ENCODE results near the gene NGRN.

The NGRN gene

GRCh38 chr15:90265271-90266060, at the start of gene NGRN:
Gene NGRN, plus strand, starts transcription at chr15:90265672. Its CDS starts 41 bp downstream, at chr15:90265713.
- DNase-seq = peak; percentile 42

- DNase-seq = no peak
These were observed 47.6 kb upstream of the NGRN start for GRCh38 chr15:90217671-90218394.

DNA sequence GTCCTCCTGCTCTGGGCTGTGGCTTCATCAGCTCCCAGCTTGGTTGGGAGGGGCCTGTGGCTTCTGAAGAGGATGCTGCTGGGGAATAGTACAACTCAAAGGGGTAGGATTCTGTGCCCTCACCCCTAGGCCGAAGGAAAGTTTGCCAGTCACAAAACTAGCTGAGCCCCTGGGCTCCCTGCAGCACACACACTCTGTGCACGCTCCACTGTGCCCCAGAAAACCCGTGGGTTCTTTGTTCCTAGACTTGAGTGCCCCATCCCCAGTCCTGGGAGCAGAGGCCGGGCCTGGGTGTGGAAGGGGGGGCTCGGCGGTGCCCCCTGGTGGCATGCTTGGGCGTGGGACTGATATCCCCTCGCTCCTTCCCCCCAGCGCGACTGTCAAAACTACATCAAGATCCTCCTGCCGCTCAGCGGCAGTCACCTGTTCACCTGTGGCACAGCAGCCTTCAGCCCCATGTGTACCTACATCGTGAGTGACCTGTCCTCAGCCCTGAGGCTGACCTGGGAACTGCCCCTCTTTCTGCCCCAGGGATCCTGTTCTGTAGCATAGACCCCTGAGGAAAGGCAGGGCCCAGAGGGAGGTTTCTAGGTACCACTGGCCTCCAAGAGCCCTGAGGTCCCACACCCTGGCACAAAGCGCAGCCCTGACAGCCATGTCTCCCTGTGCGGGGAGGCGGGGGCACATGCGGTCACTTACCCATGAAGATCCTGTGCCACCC, 45.9 kb upstream of the NGRN start:
- DNase-seq = no peak

- DNase-seq = no peak
These were observed 44.1 kb upstream of the NGRN start for GRCh38 chr15:90221246-90221900.

DNA sequence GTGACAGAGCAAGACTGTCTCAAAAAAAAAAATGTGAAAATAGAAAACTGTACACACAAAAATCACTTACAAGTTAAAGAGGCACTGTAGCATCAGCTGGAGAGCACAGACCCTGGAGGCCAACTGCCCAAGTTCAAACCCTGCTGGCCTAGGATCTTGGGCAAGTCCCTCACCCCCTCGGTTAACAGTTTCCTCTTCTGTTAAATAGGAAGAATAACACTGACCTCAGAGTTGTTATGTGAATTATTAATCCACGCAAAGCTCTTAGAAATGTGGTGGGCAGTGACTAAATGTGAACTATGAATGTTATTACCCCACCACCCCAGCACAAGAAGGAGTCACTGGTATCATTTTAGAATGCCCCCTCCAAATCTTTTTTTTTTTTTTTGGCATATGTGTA, 42.9 kb upstream of the NGRN start:
- DNase-seq = no peak

DNA sequence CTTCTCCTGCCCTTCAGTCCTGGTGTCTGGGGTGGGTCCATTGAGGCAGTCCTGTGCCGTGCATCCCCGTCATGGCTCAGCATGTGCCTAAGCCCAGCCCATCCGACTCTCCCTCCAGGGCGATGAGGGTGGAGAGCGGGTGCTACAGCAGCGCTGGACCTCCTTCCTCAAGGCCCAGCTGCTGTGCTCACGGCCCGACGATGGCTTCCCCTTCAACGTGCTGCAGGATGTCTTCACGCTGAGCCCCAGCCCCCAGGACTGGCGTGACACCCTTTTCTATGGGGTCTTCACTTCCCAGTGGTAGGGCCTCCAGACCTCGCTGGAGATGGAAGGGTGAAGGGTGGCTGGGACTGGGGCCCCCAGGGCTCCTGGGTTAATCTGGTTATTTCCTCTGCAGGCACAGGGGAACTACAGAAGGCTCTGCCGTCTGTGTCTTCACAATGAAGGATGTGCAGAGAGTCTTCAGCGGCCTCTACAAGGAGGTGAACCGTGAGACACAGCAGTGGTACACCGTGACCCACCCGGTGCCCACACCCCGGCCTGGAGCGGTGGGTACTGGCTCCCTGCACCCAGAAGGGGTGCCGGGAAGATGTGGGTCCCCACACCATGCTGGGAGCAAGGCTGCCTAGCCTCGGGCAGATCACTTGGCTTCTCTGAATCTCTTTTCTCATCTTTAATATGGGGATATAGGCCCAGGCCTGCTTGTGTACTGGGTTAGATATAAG, 41.9 kb upstream of the NGRN start:
- DNase-seq = no peak

- no peak for DNase-seq
These were observed 40.4 kb upstream of the NGRN start for GRCh38 chr15:90225047-90225446.

- DNase-seq = no peak
These were observed 39.8 kb upstream of the NGRN start for GRCh38 chr15:90225504-90226234.

DNA sequence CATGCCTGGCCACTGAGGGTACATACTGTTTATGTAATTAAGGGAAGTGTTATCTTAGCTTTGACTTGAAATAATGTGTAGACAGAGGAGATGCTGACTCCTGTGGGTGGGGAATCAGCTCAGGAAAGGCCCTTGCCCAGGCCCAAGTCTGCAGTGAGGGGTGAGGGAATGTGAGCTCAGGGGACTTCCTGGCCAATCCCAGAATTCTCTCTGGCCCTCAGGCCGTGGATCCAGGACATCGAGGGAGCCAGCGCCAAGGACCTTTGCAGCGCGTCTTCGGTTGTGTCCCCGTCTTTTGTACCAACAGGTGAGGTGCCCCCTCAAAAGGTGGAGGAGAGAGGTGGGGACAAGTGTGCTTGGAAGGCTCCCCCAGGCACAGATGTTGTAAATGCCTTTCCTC, 38.1 kb upstream of the NGRN start:
- DNase-seq = no peak

DNA sequence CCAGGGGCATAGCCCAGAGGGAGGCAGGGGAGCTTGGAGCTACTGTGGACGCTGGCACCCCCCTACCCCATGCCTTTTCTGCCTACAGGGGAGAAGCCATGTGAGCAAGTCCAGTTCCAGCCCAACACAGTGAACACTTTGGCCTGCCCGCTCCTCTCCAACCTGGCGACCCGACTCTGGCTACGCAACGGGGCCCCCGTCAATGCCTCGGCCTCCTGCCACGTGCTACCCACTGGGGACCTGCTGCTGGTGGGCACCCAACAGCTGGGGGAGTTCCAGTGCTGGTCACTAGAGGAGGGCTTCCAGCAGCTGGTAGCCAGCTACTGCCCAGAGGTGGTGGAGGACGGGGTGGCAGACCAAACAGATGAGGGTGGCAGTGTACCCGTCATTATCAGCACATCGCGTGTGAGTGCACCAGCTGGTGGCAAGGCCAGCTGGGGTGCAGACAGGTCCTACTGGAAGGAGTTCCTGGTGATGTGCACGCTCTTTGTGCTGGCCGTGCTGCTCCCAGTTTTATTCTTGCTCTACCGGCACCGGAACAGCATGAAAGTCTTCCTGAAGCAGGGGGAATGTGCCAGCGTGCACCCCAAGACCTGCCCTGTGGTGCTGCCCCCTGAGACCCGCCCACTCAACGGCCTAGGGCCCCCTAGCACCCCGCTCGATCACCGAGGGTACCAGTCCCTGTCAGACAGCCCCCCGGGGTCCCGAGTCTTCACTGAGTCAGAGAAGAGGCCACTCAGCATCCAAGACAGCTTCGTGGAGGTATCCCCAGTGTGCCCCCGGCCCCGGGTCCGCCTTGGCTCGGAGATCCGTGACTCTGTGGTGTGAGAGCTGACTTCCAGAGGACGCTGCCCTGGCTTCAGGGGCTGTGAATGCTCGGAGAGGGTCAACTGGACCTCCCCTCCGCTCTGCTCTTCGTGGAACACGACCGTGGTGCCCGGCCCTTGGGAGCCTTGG, 37.4 kb upstream of the NGRN start:
- DNase-seq = no peak

DNA sequence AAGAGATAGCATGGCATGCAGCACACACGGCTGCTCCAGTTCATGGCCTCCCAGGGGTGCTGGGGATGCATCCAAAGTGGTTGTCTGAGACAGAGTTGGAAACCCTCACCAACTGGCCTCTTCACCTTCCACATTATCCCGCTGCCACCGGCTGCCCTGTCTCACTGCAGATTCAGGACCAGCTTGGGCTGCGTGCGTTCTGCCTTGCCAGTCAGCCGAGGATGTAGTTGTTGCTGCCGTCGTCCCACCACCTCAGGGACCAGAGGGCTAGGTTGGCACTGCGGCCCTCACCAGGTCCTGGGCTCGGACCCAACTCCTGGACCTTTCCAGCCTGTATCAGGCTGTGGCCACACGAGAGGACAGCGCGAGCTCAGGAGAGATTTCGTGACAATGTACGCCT, 36.5 kb upstream of the NGRN start:
- DNase-seq = no peak

- DNase-seq = no peak
These were observed 35.4 kb upstream of the NGRN start for GRCh38 chr15:90230071-90230494.

DNA sequence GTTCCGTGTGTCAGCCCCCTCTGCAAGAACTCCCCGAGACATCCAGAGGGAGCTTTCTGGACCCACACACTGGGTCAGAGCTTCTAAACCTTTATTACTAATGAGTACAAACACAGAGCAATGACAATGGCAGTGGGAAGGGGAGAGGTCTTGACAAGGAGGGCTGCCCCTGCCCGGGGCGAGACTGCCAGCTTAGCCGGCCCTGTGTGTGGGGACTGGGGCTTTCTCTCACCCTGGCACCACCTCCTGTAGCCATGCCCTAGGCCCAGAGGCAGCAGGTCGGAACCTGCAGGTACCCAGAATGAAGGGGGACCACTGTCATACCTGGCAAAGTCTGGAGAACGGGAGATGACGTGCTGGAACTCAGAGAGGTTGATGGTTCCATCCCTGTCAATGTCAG, 34.9 kb upstream of the NGRN start:
- DNase-seq = no peak

- DNase-seq = no peak
These were observed 34.1 kb upstream of the NGRN start for GRCh38 chr15:90231028-90232017.

DNA sequence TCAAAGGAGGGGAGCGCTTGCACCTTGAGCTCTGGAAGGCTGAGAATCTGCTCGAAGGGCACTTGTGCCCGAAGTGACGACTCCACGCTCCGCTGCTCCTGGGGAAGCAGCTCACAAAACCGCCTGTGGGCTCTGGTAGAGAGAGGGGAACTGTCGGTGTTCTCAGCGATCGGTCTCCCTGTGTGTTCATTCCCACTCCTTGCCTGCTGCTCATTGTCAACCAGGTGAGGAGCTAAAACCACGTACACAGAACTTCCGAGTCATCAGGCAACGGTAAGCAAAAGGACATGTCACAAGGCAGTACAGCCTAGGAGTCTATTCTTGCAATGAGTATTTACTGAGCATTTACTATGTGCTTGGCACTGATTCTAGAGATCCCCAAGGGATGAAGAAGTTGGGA, 33.3 kb upstream of the NGRN start:
- no peak for DNase-seq

GRCh38 chr15:90232941-90233386, 32.5 kb upstream of the NGRN start:
- DNase-seq = no peak

- DNase-seq = peak; percentile 52
These were observed 31.9 kb upstream of the NGRN start, which contains the start of gene CIB1 for GRCh38 chr15:90233387-90234095. Gene CIB1, minus strand, starts transcription at chr15:90233941. Its CDS starts 56 bp downstream, at chr15:90233885.

All from NCI-H187 treated with DMSO at 0.1 percent for 48 hours (cell line).